Myometrial cell (primary cell): ENCODE results near the gene DHX15. TPM values are rescaled to one million over a fixed set of nuclear protein-coding genes. Genes with fewer than 3 reads are reported as not detected.

Source experiments
- total RNA-seq: library from RNA; depleted of rRNA; stranded (reverse); fragments of >200 nt; gene quantifications from 2 replicates; pipeline ENCODE4 v1.2.3, GENCODE V29; 2015

The DHX15 gene
- total RNA-seq, result 93.7 and 105 TPM in 2 replicates

DNA sequence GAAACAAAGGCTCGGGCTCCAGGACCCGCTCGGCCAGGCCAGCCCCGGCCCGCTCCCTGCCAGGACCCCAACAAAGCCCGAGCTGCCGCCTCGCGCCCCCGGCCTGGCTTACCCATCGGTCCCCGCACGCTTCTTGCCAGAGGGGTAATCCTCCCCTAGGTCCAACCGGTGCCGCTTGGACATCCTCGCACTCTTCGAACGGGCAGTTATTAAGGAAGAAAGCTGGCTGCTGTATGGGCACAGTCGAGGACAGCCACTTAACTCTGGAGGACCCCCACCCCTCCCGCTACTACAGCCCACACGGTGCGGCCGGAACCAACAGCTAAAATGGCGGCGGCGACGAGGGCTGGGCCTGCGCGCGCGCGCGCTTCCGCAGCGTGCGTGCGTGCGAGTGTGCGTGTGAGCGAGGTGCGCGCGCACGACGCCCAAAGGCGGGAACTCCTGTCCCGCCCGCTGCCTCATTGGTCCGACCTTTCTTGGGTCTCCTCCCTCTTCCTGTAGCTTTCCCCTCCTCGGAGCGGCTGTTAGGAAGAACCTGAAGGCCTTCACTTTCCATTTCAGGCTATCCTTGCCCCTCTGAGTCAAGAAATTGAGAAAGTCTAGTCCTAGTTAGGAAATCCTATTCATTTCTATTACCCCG lies at the start of gene DHX15:
TSS of gene DHX15 (minus strand) at position 344 of the 640 bp plus-strand sequence. CDS start at position 183, 161 bp downstream.

Other genes with a start within 250 kb of the DHX15 start
- gene SOD3, start 211.0 kb upstream of the DHX15 start, total RNA-seq, result 1.4 and 5.3 TPM in 2 replicates